IMR-90 (cell line): ENCODE measurements around the gene TRNT1. TPM values are rescaled to one million over a fixed set of nuclear protein-coding genes. Genes with fewer than 3 reads are reported as not detected.

Experiments used
- ATAC-seq: fragments of 200-7000 bp; cut with Tn5 transposase; 2 replicates; pipeline ENCODE4 v1.9.1; 2020; ENCODE audit warnings: low read depth, mild to moderate bottlenecking, moderate library complexity
- BruUV-seq: library from RNA; stranded (reverse); fragments of 400-500 nt; replicated peaks from 2 replicates; lab custom pipeline; 2021; lab: Mats Ljungman, UMichigan
- CTCF ChIA-PET: fragments of 300-600 bp; formaldehyde crosslinking; extraction: SDS; loops from one replicate; lab custom pipeline; 2021; ENCODE audit warnings: antibody characterized with exemption; lab: Yijun Ruan, JAX
- POLR2A ChIA-PET: fragments of 300-600 bp; sonication (Branson Sonifier 250); formaldehyde crosslinking; loops from one replicate; lab custom pipeline; 2022; ENCODE audit warnings: antibody characterized with exemption; ENCODE audit not compliant: unreplicated experiment; lab: Charles Lee
- DNase-seq: peaks from one replicate; pipeline ENCODE4 v3.0.0; 2013
- H2AFZ ChIP-seq: replicated peaks from 2 replicates; pipeline ENCODE3; 2013; ENCODE audit warnings: low read length, mild to moderate bottlenecking; ENCODE audit not compliant: poor library complexity
- H2AK5ac ChIP-seq: 2 replicates; pipeline ENCODE4 v1.6.1; 2013; ENCODE audit warnings: low read depth, low read length, inconsistent platforms
- H2AK9ac ChIP-seq: replicated peaks from 2 replicates; pipeline ENCODE3; 2013; ENCODE audit warnings: mild to moderate bottlenecking, low read depth, low read length, moderate library complexity; ENCODE audit not compliant: poor library complexity
- H2BK120ac ChIP-seq: 2 replicates; pipeline ENCODE4 v1.6.1; 2013; ENCODE audit warnings: low read depth, low read length, inconsistent platforms
- H2BK15ac ChIP-seq: 3 replicates; pipeline ENCODE4 v1.6.1; 2013; ENCODE audit warnings: low read depth, low read length, inconsistent platforms
- H2BK20ac ChIP-seq: 2 replicates; pipeline ENCODE4 v1.6.1; 2013; ENCODE audit warnings: low read depth, mild to moderate bottlenecking, inconsistent platforms, low read length, moderate library complexity
- H2BK5ac ChIP-seq: 2 replicates; pipeline ENCODE4 v1.6.1; 2013; ENCODE audit warnings: mild to moderate bottlenecking, low read depth, low read length, inconsistent platforms; ENCODE audit not compliant: poor library complexity, severe bottlenecking
- H3K14ac ChIP-seq: replicated peaks from 2 replicates; pipeline ENCODE4 v1.6.1; 2013; ENCODE audit warnings: low read depth, low read length, inconsistent platforms
- H3K18ac ChIP-seq: 2 replicates; pipeline ENCODE4 v1.6.1; 2013; ENCODE audit warnings: low read depth, low read length, control low read depth
- H3K23ac ChIP-seq: 2 replicates; pipeline ENCODE4 v1.6.1; 2013; ENCODE audit warnings: low read depth, low read length, inconsistent platforms
- H3K27ac ChIP-seq: 2 replicates; pipeline ENCODE4 v1.5.1; 2013; ENCODE audit warnings: mild to moderate bottlenecking, control low read depth, low read length; ENCODE audit not compliant: insufficient read depth
- H3K27me3 ChIP-seq: 2 replicates; pipeline ENCODE4 v1.6.1; 2013; ENCODE audit warnings: low read length; ENCODE audit not compliant: control insufficient read depth, insufficient read depth
- H3K36me3 ChIP-seq: 2 replicates; pipeline ENCODE4 v1.6.1; 2013; ENCODE audit warnings: low read length, mixed read lengths; ENCODE audit not compliant: control insufficient read depth, insufficient read depth
- H3K4ac ChIP-seq: 2 replicates; pipeline ENCODE4 v1.6.1; 2013; ENCODE audit warnings: low read depth, low read length, inconsistent platforms
- H3K4me1 ChIP-seq: 2 replicates; pipeline ENCODE4 v1.6.1; 2013; ENCODE audit warnings: low read length, mixed read lengths; ENCODE audit not compliant: control insufficient read depth, insufficient read depth
- H3K4me2 ChIP-seq: 2 replicates; pipeline ENCODE4 v1.6.1; 2013; ENCODE audit warnings: low read depth, mild to moderate bottlenecking, control low read depth, low read length, moderate library complexity
- H3K4me3 ChIP-seq: 2 replicates; pipeline ENCODE4 v1.5.1; 2013; ENCODE audit warnings: low read depth, mild to moderate bottlenecking, control low read depth, low read length, moderate library complexity; ENCODE audit not compliant: insufficient read depth
- H3K56ac ChIP-seq: 2 replicates; pipeline ENCODE4 v1.6.1; 2013; ENCODE audit warnings: low read length, inconsistent platforms; ENCODE audit not compliant: insufficient read depth; ENCODE audit errors: extremely low read depth
- H3K79me1 ChIP-seq, 2 experiments: 2 replicates each; pipeline ENCODE4 v1.6.1; 2013; ENCODE audit warnings: low read length in 2 of 2, inconsistent platforms in 1 of 2, low read depth in 1 of 2
- H3K9ac ChIP-seq: 2 replicates; pipeline ENCODE4 v1.6.1; 2013; ENCODE audit warnings: low read depth, low read length, control low read depth
- H3K9me1 ChIP-seq: 2 replicates; pipeline ENCODE4 v1.6.1; 2013; ENCODE audit warnings: low read length, inconsistent platforms; ENCODE audit not compliant: insufficient read depth
- H3K9me3 ChIP-seq: 2 replicates; pipeline ENCODE4 v1.6.1; 2013; ENCODE audit warnings: low read length; ENCODE audit not compliant: control insufficient read depth, insufficient read depth
- H4K20me1 ChIP-seq: 2 replicates; pipeline ENCODE4 v1.6.1; 2013; ENCODE audit warnings: low read length, inconsistent platforms; ENCODE audit not compliant: insufficient read depth
- H4K5ac ChIP-seq: 2 replicates; pipeline ENCODE4 v1.6.1; 2013; ENCODE audit warnings: mild to moderate bottlenecking, low read depth, low read length, control low read depth
- H4K8ac ChIP-seq, 2 experiments: 2 replicates each; pipeline ENCODE4 v1.6.1; 2013; ENCODE audit warnings: low read depth in 2 of 2, low read length in 2 of 2, control low read depth in 1 of 2, inconsistent platforms in 1 of 2
- H4K91ac ChIP-seq: 2 replicates; pipeline ENCODE4 v1.6.1; 2013; ENCODE audit warnings: low read depth, low read length, inconsistent platforms; ENCODE audit not compliant: insufficient read depth
- CTCF ChIP-seq: conservative IDR thresholded peaks from 2 replicates; pipeline ENCODE4 v1.5.1; 2012; ENCODE audit warnings: mild to moderate bottlenecking, low read depth, low read length, improper control_type of control experiment
- FOS ChIP-seq: fragments of 150-350 bp; IDR thresholded peaks from 2 replicates; pipeline ENCODE4 v1.6.1; 2016; ENCODE audit warnings: low read depth, low read length
- MAFK ChIP-seq: IDR thresholded peaks from 2 replicates; pipeline ENCODE4 v1.6.1; 2012; ENCODE audit warnings: low read depth, low read length, improper control_type of control experiment
- MXI1 ChIP-seq: IDR thresholded peaks from 2 replicates; pipeline ENCODE4 v1.6.1; 2012; ENCODE audit warnings: low read depth, mild to moderate bottlenecking, low read length, moderate library complexity, borderline replicate concordance
- NFE2L2 ChIP-seq: fragments of 150-350 bp; IDR thresholded peaks from 2 replicates; pipeline ENCODE4 v1.6.1; 2016; ENCODE audit warnings: low read depth, mild to moderate bottlenecking, low read length
- RCOR1 ChIP-seq: IDR thresholded peaks from 2 replicates; pipeline ENCODE4 v1.6.1; 2012; ENCODE audit warnings: mild to moderate bottlenecking, low read length, improper control_type of control experiment; ENCODE audit not compliant: insufficient replicate concordance
- WGBS, 2 experiments: methylation state at CpG; one replicate each; pipeline versions ENCODE4 v1.1.5 to v1.1.7; 2013; ENCODE audit warnings: missing lambda C conversion rate in 2 of 2; ENCODE audit not compliant: insufficient read length in 1 of 2; ENCODE audit errors: extremely low coverage in 2 of 2; 5-methylcytosine and 5-hydroxymethylcytosine counted together
- dilution Hi-C: fragments of 300-500 bp; cut with HindIII; formaldehyde crosslinking; loops from one replicate; pipeline ENCODE4 v1.14.3; 2018; ENCODE audit warnings: low sequenced_read_pairs; ENCODE audit not compliant: unreplicated experiment
- in situ Hi-C: fragments of 300-500 bp; cut with MboI; formaldehyde crosslinking; loops from 3 replicates; pipeline ENCODE4 v1.14.3; 2019; ENCODE audit warnings: low sequenced_read_pairs, inconsistent platforms, mixed read lengths
- intact Hi-C: fragments of 100-400 bp; cut with micrococcal nuclease; formaldehyde crosslinking; loops from 2 replicates; pipeline ENCODE4 v1.10.0; 2022
- polyA plus RNA-seq, 3 experiments: library from polyadenylated mRNA; depleted of rRNA; stranded (reverse); fragments of >200 nt; gene quantifications; 2 replicates each; pipeline ENCODE4 v1.2.3, GENCODE V29; 2012; ENCODE audit warnings: low replicate concordance in 1 of 3
- total RNA-seq: library from RNA; depleted of rRNA; stranded (reverse); fragments of >200 nt; gene quantifications from 2 replicates; pipeline ENCODE4 v1.2.3, GENCODE V29; 2012

The TRNT1 gene
- total and polyA plus RNA-seq, 2 of the 4 experiments (the other 2 are of a cell fraction) = 11.8 to 12.3 TPM

GRCh38 chr3:3129579-3129978 is 2.8 kb downstream of the TRNT1 start:
- H2BK120ac ChIP-seq = no peak overlapping the region
- H2BK20ac ChIP-seq = no peak overlapping the region
- ATAC-seq (no peak), DNase-seq (no peak)
- H2AFZ ChIP-seq = no peak overlapping the region
- no peak overlapping the region for H3K27ac ChIP-seq
- no peaks in the 10 kb centered on the region for H3K9me3 ChIP-seq
- POLR2A ChIA-PET = interaction anchor here (0.6 kb wide), 1 partner anchor 11 kb away, joined by 6 read pairs; no protein-coding TSS in a partner anchor
- H3K23ac ChIP-seq = no peak overlapping the region
- TF ChIP-seq MXI1 (no peak), MAFK (no peak), NFE2L2 (no peak), FOS (no peak), CTCF (no peak), RCOR1 (no peak)
- dilution Hi-C loops (no loop called here), intact Hi-C loops (no loop called here), in situ Hi-C loops (no loop called here)
- no peak overlapping the region for H2BK5ac ChIP-seq
- peaks cover 14 to 19% of the 10 kb centered on the region in 2 experiments for H3K79me1 ChIP-seq
- no peak overlapping the region for H3K56ac ChIP-seq
- H3K14ac ChIP-seq = no peak overlapping the region
- no peak overlapping the region for H3K9ac ChIP-seq
- no peak overlapping the region for H4K8ac ChIP-seq
- no peaks in the 10 kb centered on the region; the same call in 1 of the 2 replicates for H4K20me1 ChIP-seq
- H3K36me3 ChIP-seq = peaks cover 12% of the 10 kb centered on the region
- no TSS peak for BruUV-seq
- no peak overlapping the region for H3K18ac ChIP-seq
- no peak overlapping the region for H2AK9ac ChIP-seq
- H4K5ac ChIP-seq = no peak overlapping the region
- H3K4me1 ChIP-seq = peaks cover 5% of the 10 kb centered on the region
- WGBS, 2 experiments = no CpG with 5 or more reads among the region's 5 CpGs
- H2AK5ac ChIP-seq = no peak overlapping the region
- no peak overlapping the region for H3K4me2 ChIP-seq
- H3K9me1 ChIP-seq = peaks cover 4% of the 10 kb centered on the region
- no peak overlapping the region for H3K4me3 ChIP-seq
- H2BK15ac ChIP-seq = no peak overlapping the region
- no peak overlapping the region for H3K4ac ChIP-seq
- no peak overlapping the region for H4K91ac ChIP-seq
- no peaks in the 10 kb centered on the region for H3K27me3 ChIP-seq
- CTCF ChIA-PET = no interaction called here
